ENCODE measurements around the gene DLG5.

DLG5 gene

GRCh38 chr10:77825965-77826364 lies 100.6 kb downstream of the DLG5 start:
- no peak for DNase-seq (ENCODE audit: low read depth)
- H3K4me3 ChIP-seq (ENCODE audit: low read length), result no peak overlapping the region
- TF ChIP-seq CTCF (IDR thresholded peaks at IDR 0.05; ENCODE audit: insufficient read depth, low read depth, low read length, missing control alignments), result no peak

GRCh38 chr10:77824908-77825307 lies 101.6 kb downstream of the DLG5 start:
- TF ChIP-seq CTCF (IDR thresholded peaks at IDR 0.05; ENCODE audit: insufficient read depth, low read depth, low read length, missing control alignments), result no peak
- no peak overlapping the region for H3K4me3 ChIP-seq (ENCODE audit: low read length)
- DNase-seq (ENCODE audit: low read depth), result no peak

GRCh38 chr10:77823811-77824542 lies 102.6 kb downstream of the DLG5 start:
- DNase-seq (ENCODE audit: low read depth), result no peak
- no peak overlapping the region for H3K4me3 ChIP-seq (ENCODE audit: low read length)
- TF ChIP-seq CTCF (IDR thresholded peaks at IDR 0.05; ENCODE audit: insufficient read depth, low read depth, low read length, missing control alignments), result no peak

GRCh38 chr10:77821551-77821950 lies 105.0 kb downstream of the DLG5 start:
- no peak overlapping the region for H3K4me3 ChIP-seq (ENCODE audit: low read length)
- DNase-seq (ENCODE audit: low read depth), result no peak
- TF ChIP-seq CTCF (IDR thresholded peaks at IDR 0.05; ENCODE audit: insufficient read depth, low read depth, low read length, missing control alignments), result no peak

- DNase-seq (ENCODE audit: low read depth), result no peak
- no peak for TF ChIP-seq CTCF (IDR thresholded peaks at IDR 0.05; ENCODE audit: insufficient read depth, low read depth, low read length, missing control alignments)
- H3K4me3 ChIP-seq (ENCODE audit: low read length), result no peak overlapping the region
Measured at GRCh38 chr10:77821036-77821435, 105.5 kb downstream of the DLG5 start.

GRCh38 chr10:77820349-77820748 lies 106.2 kb downstream of the DLG5 start:
- no peak for TF ChIP-seq CTCF (IDR thresholded peaks at IDR 0.05; ENCODE audit: insufficient read depth, low read depth, low read length, missing control alignments)
- DNase-seq (ENCODE audit: low read depth), result peak; percentile 88
- H3K4me3 ChIP-seq (ENCODE audit: low read length), result no peak overlapping the region
